Hematopoietic multipotent progenitor cell treated with erythropoietin and hydrocortisone succinate and interleukin-3 and kit ligand, for 6 days (in vitro differentiated cells): ENCODE data around the gene ACAP1.

ENCODE experiments used
- DNase-seq: peaks from one replicate; pipeline ENCODE4 v3.0.0-alpha.2; 2015

The ACAP1 gene

GRCh38 chr17:7392696-7393612 is 56.6 kb downstream of the ACAP1 start:
- no peak for DNase-seq

- DNase-seq: peak; percentile 42
These were observed 57.5 kb downstream of the ACAP1 start for GRCh38 chr17:7393613-7394451.

- peak; percentile 84 for DNase-seq
These were observed 58.3 kb downstream of the ACAP1 start, which contains the start of gene PLSCR3 for GRCh38 chr17:7394452-7395191. Gene PLSCR3 (minus strand): TSS chr17:7394525. CDS start chr17:7394110, 415 bp downstream.

- peak; percentile 22 for DNase-seq
These were observed 59.8 kb downstream of the ACAP1 start for GRCh38 chr17:7396147-7396546.

GRCh38 chr17:7398612-7399011 is 62.3 kb downstream of the ACAP1 start:
- DNase-seq: no peak
